ENCODE measurements around the gene ANKRD33B.
"Not testable (repeated sequence)": the region's sequence is repeated elsewhere in the genome, so short reads cannot be mapped to it uniquely, and the experiment has no call there.

ANKRD33B gene

GRCh38 chr5:10563945-10564837, at the start of gene ANKRD33B:
ANKRD33B (plus strand) TSS chr5:10564070; CDS start chr5:10564468, 398 bp downstream.
- DNase-seq (ENCODE audit: low read depth in 4 of 4, low spot score in 1 of 4), result peak; percentile 54 to 82 (median 67)

- DNase-seq (ENCODE audit: low read depth in 4 of 4, low spot score in 1 of 4), result not testable (repeated sequence)
These were observed 49.3 kb upstream of the ANKRD33B start for GRCh38 chr5:10514572-10514971.

- no peak for DNase-seq (ENCODE audit: low read depth in 4 of 4, low spot score in 1 of 4)
These were observed 48.4 kb upstream of the ANKRD33B start for GRCh38 chr5:10515492-10515891.

- DNase-seq (ENCODE audit: low read depth in 4 of 4, low spot score in 1 of 4), result no peak
These were observed 45.5 kb upstream of the ANKRD33B start for GRCh38 chr5:10518347-10518746.

- no peak for DNase-seq (ENCODE audit: low read depth in 4 of 4, low spot score in 1 of 4)
These were observed 44.1 kb upstream of the ANKRD33B start for GRCh38 chr5:10519729-10520128.

- DNase-seq (ENCODE audit: low read depth in 4 of 4, low spot score in 1 of 4), result no peak
These were observed 43.2 kb upstream of the ANKRD33B start for GRCh38 chr5:10520706-10521105.

- no peak for DNase-seq (ENCODE audit: low read depth in 4 of 4, low spot score in 1 of 4)
These were observed 42.2 kb upstream of the ANKRD33B start for GRCh38 chr5:10521466-10522223.

GRCh38 chr5:10522224-10522611, 41.7 kb upstream of the ANKRD33B start:
- DNase-seq (ENCODE audit: low read depth in 4 of 4, low spot score in 1 of 4), result no peak

GRCh38 chr5:10524376-10525123, 39.3 kb upstream of the ANKRD33B start:
- no peak for DNase-seq (ENCODE audit: low read depth in 4 of 4, low spot score in 1 of 4)

GRCh38 chr5:10525124-10525495, 38.8 kb upstream of the ANKRD33B start:
- DNase-seq (ENCODE audit: low read depth in 4 of 4, low spot score in 1 of 4), result no peak

GRCh38 chr5:10527281-10527950, 36.5 kb upstream of the ANKRD33B start:
- no peak for DNase-seq (ENCODE audit: low read depth in 4 of 4, low spot score in 1 of 4)

GRCh38 chr5:10528056-10528816, 35.6 kb upstream of the ANKRD33B start:
- DNase-seq (ENCODE audit: low read depth in 4 of 4, low spot score in 1 of 4), result no peak

GRCh38 chr5:10528827-10529226, 35.0 kb upstream of the ANKRD33B start:
- DNase-seq (ENCODE audit: low read depth in 4 of 4, low spot score in 1 of 4), result no peak

GRCh38 chr5:10530601-10531320, 33.1 kb upstream of the ANKRD33B start:
- no peak for DNase-seq (ENCODE audit: low read depth in 4 of 4, low spot score in 1 of 4)

GRCh38 chr5:10532421-10532820, 31.4 kb upstream of the ANKRD33B start:
- DNase-seq (ENCODE audit: low read depth in 4 of 4, low spot score in 1 of 4), result no peak

GRCh38 chr5:10533226-10533625, 30.6 kb upstream of the ANKRD33B start:
- no peak for DNase-seq (ENCODE audit: low read depth in 4 of 4, low spot score in 1 of 4)

- DNase-seq (ENCODE audit: low read depth in 4 of 4, low spot score in 1 of 4), result no peak
These were observed 29.0 kb upstream of the ANKRD33B start for GRCh38 chr5:10534561-10535530.

GRCh38 chr5:10536511-10536910, 27.4 kb upstream of the ANKRD33B start:
- DNase-seq (ENCODE audit: low read depth in 4 of 4, low spot score in 1 of 4), result no peak
